Uterus (tissue), 4 donors: ENCODE data around the gene COL15A1. TPM values are rescaled to one million over a fixed set of nuclear protein-coding genes. Genes with fewer than 3 reads are reported as not detected.

Source experiments
- DNase-seq, 2 donors: peaks; one replicate each; pipeline ENCODE4 v3.0.0-alpha.2; 2019 to 2020
- H3K27ac ChIP-seq, 2 donors: fragments of 200-600 bp; sonication (generic); 1 replicate in 1 of 2; 2 replicates in 1 of 2; pipeline ENCODE4 v1.5.1; 2016 to 2018
- H3K27me3 ChIP-seq, 2 donors: fragments of 200-600 bp; sonication (generic); one replicate each; pipeline ENCODE4 v1.5.1; 2018 to 2019; ENCODE audit warnings: control low read depth in 1 of 2
- H3K36me3 ChIP-seq, 2 donors: fragments of 200-600 bp; sonication (generic); one replicate each; pipeline ENCODE4 v1.5.1; 2019; ENCODE audit warnings: control low read depth in 1 of 2
- H3K4me1 ChIP-seq, 2 donors: fragments of 200-600 bp; sonication (generic); one replicate each; pipeline ENCODE4 v1.5.1; 2018 to 2019; ENCODE audit warnings: control low read depth in 1 of 2
- H3K4me3 ChIP-seq, 2 donors: fragments of 200-600 bp; sonication (generic); 1 replicate in 1 of 2; 2 replicates in 1 of 2; pipeline ENCODE4 v1.5.1; 2018 to 2019; ENCODE audit warnings: mild to moderate bottlenecking in 1 of 2
- H3K9me3 ChIP-seq, 2 donors: fragments of 200-600 bp; sonication (generic); one replicate each; pipeline ENCODE4 v1.5.1; 2019; ENCODE audit warnings: control low read depth in 1 of 2
- CTCF ChIP-seq, 4 experiments: fragments of 200-600 bp in 2 of 4; fragments of 450-650 bp in 2 of 4; sonication (generic) in 2 of 4; IDR thresholded peaks; one replicate each; pipeline ENCODE4 v1.5.1; 2016 to 2019; ENCODE audit warnings: antibody characterized with exemption in 4 of 4, mild to moderate bottlenecking in 2 of 4, moderate library complexity in 1 of 4
- POLR2A ChIP-seq, 2 donors: fragments of 450-650 bp; IDR thresholded peaks; one replicate each; pipeline ENCODE4 v1.6.1; 2016; ENCODE audit warnings: antibody characterized with exemption in 2 of 2, mild to moderate bottlenecking in 1 of 2, moderate library complexity in 1 of 2
- intact Hi-C: fragments of 100-400 bp; cut with DNase I; formaldehyde crosslinking; loops from one replicate; pipeline ENCODE4 v1.15.1; 2023; ENCODE audit warnings: low total_unique reads
- total RNA-seq, 4 donors: library from RNA; depleted of rRNA in 3 of 4; stranded (reverse); fragments of >200 nt in 3 of 4; gene quantifications; one replicate each; pipeline versions ENCODE4 v1.1.0 to v1.2.4, GENCODE V29; 2014 to 2023
- donor health status: DM: yes; HTN: yes; CAD: no.

Gene COL15A1
- total RNA-seq, 4 donors from 2014 or later, result 20.3 to 160 (median 50.4) TPM

GRCh38 chr9:98955259-98955658 is 11.6 kb downstream of the COL15A1 start:
- H3K9me3 ChIP-seq, result no peaks in the 10 kb centered on the region
- no peak for TF ChIP-seq CTCF (IDR thresholded peaks at IDR 0.05)
- intact Hi-C loops, result no loop called here
- DNase-seq, result no peak
- no peak overlapping the region for H3K27ac ChIP-seq
- H3K36me3 ChIP-seq, result no peaks in the 10 kb centered on the region
- no peak overlapping the region for H3K4me3 ChIP-seq
- peaks cover 0 to 6% of the 10 kb centered on the region in 2 donors for H3K4me1 ChIP-seq
- no peaks in the 10 kb centered on the region for H3K27me3 ChIP-seq

GRCh38 chr9:98957826-98958225 is 14.1 kb downstream of the COL15A1 start:
- H3K4me1 ChIP-seq, result peaks cover 0 to 13% of the 10 kb centered on the region in 2 donors
- no peaks in the 10 kb centered on the region for H3K36me3 ChIP-seq
- no peak overlapping the region for H3K4me3 ChIP-seq
- H3K27ac ChIP-seq, result peak overlapping the region; percentile 77 to 79
- no peaks in the 10 kb centered on the region for H3K9me3 ChIP-seq
- intact Hi-C loops, result no loop called here
- no peak for TF ChIP-seq POLR2A (IDR thresholded peaks at IDR 0.05)
- TF ChIP-seq CTCF (IDR thresholded peaks at IDR 0.05), result no peak
- no peaks in the 10 kb centered on the region for H3K27me3 ChIP-seq
- DNase-seq, result peak in 1 of 2 donors; percentile 43

GRCh38 chr9:98958271-98958984 is 14.7 kb downstream of the COL15A1 start:
- peak; percentile 63 to 68 for DNase-seq
- H3K27me3 ChIP-seq, result no peaks in the 10 kb centered on the region
- H3K27ac ChIP-seq, result peak overlapping the region; percentile 77 to 79
- H3K4me3 ChIP-seq, result peak overlapping the region in 1 of 2 donors; percentile 7
- no peaks in the 10 kb centered on the region for H3K36me3 ChIP-seq
- peaks cover 0 to 13% of the 10 kb centered on the region in 2 donors for H3K4me1 ChIP-seq
- no peaks in the 10 kb centered on the region for H3K9me3 ChIP-seq
- no peak for TF ChIP-seq CTCF (IDR thresholded peaks at IDR 0.05)
- no peak for TF ChIP-seq POLR2A (IDR thresholded peaks at IDR 0.05)
- intact Hi-C loops, result no loop called here

- no peak for DNase-seq
- Histone ChIP-seq H3K9me3 (no peaks in the 10 kb centered on the region), H3K36me3 (no peaks in the 10 kb centered on the region), H3K4me3 (no peak overlapping the region), H3K27me3 (no peaks in the 10 kb centered on the region), H3K27ac (peak overlapping the region in 1 of 2 donors; percentile 31), H3K4me1 (peaks cover 0 to 13% of the 10 kb centered on the region in 2 donors)
- no peak for TF ChIP-seq POLR2A (IDR thresholded peaks at IDR 0.05)
- TF ChIP-seq CTCF (IDR thresholded peaks at IDR 0.05), result no peak
- intact Hi-C loops, result no loop called here
These were observed 16.7 kb downstream of the COL15A1 start for GRCh38 chr9:98960409-98960808.

GRCh38 chr9:98961513-98962180 is 17.9 kb downstream of the COL15A1 start:
- H3K27ac ChIP-seq, result peak overlapping the region; percentile 8 to 68
- H3K4me3 ChIP-seq, result no peak overlapping the region
- H3K4me1 ChIP-seq, result peaks cover 0 to 13% of the 10 kb centered on the region in 2 donors
- H3K9me3 ChIP-seq, result no peaks in the 10 kb centered on the region
- no peaks in the 10 kb centered on the region for H3K27me3 ChIP-seq
- intact Hi-C loops, result no loop called here
- TF ChIP-seq POLR2A (IDR thresholded peaks at IDR 0.05) (no peak), CTCF (IDR thresholded peaks at IDR 0.05) (no peak)
- no peak for DNase-seq
- no peaks in the 10 kb centered on the region for H3K36me3 ChIP-seq
